Embryonic facial prominence (tissue), 1 donor: ENCODE results near the gene SH3GL1.

Experiments
- DNase-seq: peaks from one replicate; pipeline ENCODE4 v3.0.0-alpha.2; 2016; ENCODE audit errors: extremely low spot score

SH3GL1 gene

GRCh38 chr19:4431808-4432674, 31.7 kb upstream of the SH3GL1 start:
- DNase-seq: no peak

DNA sequence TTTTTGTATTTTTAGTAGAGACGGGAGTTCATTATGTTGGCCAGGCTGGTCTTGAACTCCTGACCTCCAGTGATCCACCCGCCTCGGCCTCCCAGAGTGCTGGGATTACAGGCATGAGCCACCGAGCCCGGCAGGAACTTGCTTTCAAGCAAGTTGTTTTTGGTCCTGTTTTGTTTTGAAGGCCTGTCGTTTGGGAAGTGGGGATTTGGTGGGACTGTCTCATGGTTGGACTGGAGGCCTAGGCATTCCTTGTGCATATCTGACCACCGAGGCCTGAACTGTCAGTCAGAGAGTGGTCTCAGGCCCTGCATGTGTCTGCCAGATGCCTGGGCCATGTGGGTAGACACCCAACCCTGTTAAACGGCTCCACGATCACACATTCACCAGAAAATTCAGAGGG, 30.9 kb upstream of the SH3GL1 start:
- no peak for DNase-seq

DNA sequence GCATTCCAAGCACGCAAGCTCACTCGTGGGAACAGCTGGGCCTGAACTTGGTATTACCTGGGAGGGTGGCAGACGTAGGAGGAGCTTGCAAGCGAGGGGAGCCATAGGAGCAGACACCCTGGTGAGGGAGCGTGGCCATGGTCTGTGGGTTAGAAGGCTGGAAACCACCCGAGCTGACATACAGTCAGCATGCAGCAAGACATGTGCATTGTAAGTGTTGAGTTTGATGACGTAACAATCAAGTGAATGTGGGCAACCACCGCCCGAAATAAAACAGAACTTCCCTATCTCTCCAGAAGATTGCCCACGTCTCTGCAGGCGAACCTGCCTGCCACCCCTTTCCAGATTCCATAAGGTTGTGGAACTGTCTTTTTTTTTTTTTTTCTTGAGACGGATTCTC, 30.4 kb upstream of the SH3GL1 start:
- no peak for DNase-seq

DNA sequence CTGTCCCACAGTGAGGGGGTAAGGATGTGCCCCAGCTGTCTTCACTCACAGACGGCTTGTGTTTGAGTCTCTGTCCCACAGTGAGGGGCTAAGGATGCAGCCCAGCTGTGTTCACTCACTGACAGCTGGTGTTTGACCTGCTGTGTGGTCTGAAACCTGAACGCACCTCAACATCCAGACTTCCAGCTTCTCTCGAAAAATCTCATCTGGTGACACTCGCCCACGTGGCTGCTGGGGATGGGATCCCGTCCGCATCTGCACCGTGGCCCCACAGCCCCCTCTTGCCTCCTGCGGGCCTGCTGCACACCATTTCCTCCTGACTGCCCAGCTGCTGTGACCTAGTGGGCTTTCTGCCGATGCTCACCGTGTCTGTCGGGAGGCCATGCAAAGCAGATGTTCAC, 29.4 kb upstream of the SH3GL1 start:
- no peak for DNase-seq

GRCh38 chr19:4429256-4429655, 28.9 kb upstream of the SH3GL1 start:
- DNase-seq: no peak

GRCh38 chr19:4428326-4428975, 28.1 kb upstream of the SH3GL1 start:
- DNase-seq: no peak

DNA sequence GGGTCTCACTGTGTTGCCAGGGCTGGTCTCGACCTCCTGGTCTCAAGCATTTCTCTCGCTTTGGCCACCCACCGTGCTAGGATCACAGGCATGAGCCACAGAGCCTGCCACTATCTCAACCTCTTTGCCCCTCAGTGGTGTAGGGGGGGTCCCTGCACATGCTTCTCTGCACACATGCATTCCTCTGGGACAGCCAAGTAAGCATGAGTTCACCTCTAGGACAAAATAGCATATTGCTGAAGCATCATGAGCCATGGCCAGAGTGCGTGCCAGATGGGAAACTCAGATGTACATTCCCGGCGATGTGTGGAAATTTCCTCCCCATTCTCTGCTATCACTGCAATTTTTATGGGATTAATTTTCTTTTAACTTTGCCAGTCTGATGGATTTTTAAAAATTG, 25.2 kb upstream of the SH3GL1 start:
- no peak for DNase-seq

- no peak for DNase-seq
Measured at GRCh38 chr19:4423416-4424126, 23.2 kb upstream of the SH3GL1 start.

DNA sequence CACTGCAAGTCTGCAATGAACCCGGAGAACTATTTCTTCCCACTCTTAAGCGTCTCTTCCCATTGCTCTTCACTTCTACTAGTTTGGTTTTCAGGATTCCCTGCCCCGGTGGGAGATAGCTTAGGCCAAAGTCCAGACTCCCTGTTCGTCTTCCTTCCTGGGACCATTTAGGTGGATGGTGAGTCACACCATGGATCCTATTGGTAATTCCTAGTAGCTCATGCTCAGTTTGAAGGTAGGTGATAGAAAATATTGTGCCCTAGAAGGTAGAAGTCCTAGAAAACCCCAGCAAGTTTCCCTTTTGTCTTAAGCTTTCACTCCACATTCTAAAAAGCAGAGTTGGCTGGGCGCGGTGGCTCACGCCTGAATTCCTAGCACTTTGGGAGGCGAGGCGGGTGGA, 15.9 kb upstream of the SH3GL1 start:
- no peak for DNase-seq

GRCh38 chr19:4415352-4415751, 15.0 kb upstream of the SH3GL1 start:
- DNase-seq: no peak

DNA sequence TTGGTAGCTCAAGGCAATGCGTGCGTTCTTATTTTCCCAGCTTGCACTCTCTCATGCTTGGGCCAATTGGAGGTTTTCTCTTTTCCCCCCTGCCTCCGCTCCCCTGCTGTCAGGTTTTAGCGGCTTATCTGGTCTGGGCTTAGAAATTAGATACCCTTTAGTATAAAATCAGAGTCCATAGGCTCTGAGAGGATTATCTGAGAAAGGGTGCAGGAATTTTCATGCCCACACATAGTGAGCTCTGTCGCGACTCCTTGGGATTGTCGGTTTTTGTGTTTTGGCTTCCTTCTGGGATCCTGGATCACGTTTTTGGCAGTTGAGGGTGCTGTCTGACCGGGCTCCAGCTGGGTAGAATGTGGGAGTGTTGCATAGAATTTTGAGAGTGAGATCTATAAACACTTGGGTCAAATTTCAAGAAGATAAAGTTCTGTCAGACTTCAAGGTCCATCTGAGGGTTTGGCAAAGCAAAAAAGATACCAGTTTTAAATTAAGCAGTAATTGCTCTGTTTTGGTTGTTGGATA, 14.5 kb upstream of the SH3GL1 start:
- no peak for DNase-seq

DNA sequence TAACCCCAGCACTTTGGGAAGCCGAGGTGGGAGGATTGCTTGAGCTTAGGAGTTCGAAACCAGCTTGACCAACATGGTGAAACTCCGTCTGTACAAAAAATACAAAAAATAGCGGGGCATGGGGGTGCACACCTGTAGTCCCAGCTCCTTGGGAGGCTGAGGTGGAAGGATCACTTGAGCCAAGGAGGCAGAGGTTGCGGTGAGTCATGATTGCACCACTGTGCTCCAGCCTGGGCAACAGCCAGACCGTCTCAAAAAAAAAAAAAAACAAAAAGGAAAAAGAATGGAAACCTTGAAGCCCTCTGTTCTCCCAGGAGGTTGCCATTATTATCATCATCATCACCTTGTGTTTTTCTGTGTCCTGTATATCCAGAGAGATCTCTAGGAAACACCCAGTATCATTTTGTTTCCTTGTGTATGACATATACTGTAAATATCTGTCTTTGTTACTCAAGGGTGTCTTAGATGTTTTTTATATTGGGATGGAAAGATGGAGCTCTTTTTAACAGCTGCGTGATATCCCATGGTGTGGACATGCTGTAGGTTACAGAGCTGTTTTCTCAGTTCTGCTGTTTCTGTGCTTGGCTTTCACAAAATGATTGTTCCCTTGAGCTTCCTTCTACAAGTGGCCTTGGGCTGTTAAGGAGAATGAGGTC, 13.9 kb upstream of the SH3GL1 start:
- DNase-seq: no peak

- DNase-seq: no peak
Measured at GRCh38 chr19:4413588-4413987, 13.2 kb upstream of the SH3GL1 start.

GRCh38 chr19:4409123-4409933, 9.0 kb upstream of the SH3GL1 start:
- no peak for DNase-seq

DNA sequence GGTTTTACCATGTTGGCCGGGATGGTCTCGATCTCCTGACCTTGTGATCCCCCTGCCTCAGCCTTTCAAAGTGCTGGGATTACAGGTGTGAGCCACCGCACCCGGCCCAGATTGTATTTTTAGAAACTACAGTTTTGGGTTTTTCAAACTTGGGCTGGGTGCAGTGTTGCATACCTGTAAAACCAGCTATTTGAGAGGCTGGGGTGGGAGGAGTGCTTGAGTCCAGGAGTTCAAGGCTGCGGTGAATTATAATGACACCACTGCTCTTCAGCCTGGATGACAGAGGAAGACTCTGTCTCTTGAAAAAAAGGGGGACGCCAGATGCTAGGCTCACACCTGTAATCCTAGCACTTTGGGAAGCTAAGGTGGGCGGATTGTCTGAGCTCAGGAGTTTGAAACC, 6.3 kb upstream of the SH3GL1 start:
- no peak for DNase-seq

DNA sequence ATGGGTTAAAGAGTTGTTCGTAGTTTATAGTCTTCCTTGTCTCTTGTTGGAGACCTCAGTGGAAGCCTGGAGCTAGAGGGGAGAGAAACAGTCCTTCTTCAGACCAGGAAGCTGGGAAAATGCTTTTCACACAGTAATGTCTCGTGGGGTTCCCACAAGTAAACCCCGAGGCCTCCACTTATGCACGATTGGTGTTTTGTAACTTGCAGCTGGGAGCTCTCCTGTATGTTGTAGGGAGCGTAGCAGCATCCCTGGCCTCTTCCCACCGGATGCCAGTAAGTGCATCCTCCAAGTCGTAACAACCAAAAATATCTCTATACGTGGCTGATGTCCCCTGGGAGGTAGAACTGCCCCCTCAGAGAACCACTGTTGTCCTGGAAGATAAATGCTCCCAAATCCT, 5.6 kb upstream of the SH3GL1 start:
- DNase-seq: no peak

- no peak for DNase-seq
Measured at GRCh38 chr19:4403005-4403761, 2.8 kb upstream of the SH3GL1 start.

DNA sequence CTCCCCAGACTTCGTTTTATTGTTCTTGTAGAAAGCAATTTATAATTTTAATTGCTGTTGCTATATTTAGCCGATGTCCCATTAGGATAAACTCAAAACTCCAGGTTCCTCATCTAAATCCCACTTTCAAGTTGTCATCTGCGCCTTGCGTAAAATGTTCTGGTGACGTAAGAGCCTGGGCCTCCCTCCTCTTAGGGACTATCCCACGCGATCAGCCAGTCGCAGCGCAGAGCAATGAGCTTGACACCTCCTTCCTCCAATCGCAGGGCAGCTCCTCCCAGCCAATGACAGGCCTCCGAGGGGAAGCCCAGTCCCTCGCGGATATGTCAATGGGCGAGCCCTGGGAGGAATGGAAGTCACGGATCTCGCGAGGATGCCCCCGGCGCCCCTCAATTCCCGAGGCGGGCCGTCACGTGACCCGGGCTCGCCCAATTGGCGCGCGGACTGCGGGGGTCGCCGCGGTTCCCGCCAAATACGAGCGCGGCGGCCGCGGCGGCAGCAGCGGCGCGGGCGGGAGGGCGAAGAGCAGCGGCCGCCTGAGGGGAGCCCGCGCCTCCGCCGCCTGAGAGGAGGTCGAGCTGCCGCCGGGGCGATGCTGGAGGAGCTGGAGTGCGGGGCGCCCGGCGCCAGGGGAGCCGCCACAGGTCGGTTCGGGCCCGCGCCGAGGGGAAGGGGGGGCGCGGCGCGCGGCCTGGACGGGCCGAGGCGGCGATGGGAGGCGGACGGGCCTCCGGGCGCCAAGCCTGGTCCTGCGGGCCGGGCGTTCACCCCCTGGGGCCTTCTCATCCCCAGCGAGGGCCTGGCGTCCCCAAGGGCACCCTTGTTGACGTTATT, 2.0 kb upstream of the SH3GL1 start, which contains the start of gene CHAF1A:
CHAF1A (plus strand) TSS at position 470 of the 834 bp plus-strand sequence; CDS start at position 593, 123 bp downstream.
- DNase-seq: peak; percentile 99

DNA sequence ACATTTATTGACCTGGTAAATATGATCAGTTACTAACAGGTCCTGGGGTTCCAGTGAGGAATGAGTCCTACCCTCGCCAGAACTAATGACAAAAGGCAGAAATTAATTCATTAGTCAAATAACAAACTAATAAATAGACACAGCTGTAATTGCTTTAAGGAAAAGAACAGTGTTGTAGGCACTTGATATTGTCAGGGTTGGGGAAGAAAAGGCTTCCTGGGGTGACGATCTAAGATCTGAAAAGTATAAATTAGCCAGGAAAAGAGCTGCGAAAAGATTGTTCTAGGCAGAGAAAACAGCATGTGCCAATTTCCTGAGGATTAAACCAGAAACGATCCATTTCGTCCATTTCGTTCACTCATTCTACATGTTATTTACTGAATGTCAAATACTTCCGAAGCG, 1.4 kb upstream of the SH3GL1 start:
- no peak for DNase-seq
